Islet of Langerhans (tissue), 1 donor: ENCODE measurements around the gene FABP7.
A peak's percentile ranks its signal among the peaks of the same experiment; 100 is the strongest.
"Not testable (repeated sequence)": the region's sequence is repeated elsewhere in the genome, so short reads cannot be mapped to it uniquely, and the experiment has no call there.

Source experiments
- FAIRE-seq: peaks from one replicate; lab custom pipeline; 2011; peaks lifted over from hg19 to GRCh38; lab: Jason Lieb, UNC

FABP7 gene

DNA sequence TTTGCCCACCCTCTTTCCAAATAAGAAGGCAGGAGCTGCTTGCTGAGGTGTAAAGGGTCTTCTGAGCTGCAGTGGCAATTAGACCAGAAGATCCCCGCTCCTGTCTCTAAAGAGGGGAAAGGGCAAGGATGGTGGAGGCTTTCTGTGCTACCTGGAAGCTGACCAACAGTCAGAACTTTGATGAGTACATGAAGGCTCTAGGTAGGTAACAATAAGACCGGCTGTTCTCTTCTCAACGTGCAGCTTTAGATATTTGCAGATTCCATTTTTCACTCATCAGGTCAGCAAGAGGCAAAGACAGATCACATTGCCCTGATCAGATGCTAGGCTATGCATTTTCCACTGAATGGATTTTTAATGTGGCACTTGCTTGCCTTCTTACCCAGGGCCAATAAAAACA, at the start of gene FABP7:
Gene FABP7, plus strand, starts transcription at position 50 of the 400 bp plus-strand sequence. Its CDS starts 79 bp downstream, at position 129.
- FAIRE-seq = no peak

GRCh38 chr6:122730334-122730733, 49.2 kb upstream of the FABP7 start:
- FAIRE-seq = no peak

GRCh38 chr6:122730775-122731386, 48.6 kb upstream of the FABP7 start:
- peak; percentile 97 for FAIRE-seq

DNA sequence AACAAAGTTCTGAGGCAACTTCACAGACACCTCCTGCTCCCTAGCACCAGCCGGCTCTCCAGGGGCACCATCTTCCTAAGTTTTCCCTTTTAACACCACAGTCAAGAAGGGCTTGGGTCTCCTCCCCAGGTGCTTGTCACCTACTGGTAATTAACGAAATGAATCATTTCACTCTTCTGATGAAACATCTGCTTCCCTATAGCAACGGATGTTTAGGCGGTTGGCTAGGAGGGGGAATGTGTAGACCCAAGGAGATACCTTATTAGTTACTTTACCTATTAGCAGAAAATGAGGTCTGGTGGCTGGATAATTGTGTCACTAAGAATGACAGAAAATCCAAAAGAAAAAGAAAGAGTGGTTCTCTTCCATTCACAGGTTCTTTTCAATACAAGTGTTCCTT, 46.3 kb upstream of the FABP7 start:
- FAIRE-seq = no peak

DNA sequence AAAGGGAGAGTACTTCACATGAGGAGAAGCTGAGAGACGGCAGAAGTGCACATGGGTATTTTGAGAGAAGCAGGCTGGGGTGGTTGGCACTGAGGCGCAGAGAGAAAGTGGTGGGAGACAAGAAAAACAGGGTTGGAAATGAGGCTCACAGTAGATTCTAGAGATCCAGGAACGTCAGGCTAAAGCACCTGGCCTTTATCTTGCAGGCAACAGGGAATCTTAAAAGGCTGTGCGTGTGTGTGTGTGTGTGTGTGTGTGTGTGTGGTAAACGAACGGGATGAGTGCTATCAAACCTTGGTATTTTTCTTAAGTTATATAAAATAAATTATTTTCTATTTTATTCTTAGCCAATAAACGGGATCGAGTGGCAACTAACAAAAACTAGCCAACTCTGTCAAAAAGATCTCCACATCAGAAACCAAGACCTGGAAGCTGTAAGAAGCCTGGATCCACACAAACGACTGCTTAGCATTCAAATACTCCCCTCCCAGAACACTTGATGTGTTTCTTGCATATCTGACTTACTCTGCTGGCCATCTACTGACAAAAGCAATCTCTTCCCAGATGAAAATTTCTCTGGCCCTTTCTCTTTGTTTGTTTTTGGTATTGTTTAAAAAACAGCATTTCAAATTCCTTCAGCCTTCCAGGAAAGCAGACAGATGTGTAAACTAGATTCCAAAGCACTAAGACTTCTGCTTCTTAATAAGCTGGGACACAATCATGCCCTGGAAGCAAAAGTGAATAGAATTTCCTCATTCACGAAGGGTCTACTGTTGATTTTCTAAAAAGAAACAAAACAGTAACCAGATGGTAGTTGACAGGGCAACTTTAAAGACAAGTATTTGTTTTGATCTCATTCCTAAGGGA, 44.8 kb upstream of the FABP7 start:
- FAIRE-seq = no peak

DNA sequence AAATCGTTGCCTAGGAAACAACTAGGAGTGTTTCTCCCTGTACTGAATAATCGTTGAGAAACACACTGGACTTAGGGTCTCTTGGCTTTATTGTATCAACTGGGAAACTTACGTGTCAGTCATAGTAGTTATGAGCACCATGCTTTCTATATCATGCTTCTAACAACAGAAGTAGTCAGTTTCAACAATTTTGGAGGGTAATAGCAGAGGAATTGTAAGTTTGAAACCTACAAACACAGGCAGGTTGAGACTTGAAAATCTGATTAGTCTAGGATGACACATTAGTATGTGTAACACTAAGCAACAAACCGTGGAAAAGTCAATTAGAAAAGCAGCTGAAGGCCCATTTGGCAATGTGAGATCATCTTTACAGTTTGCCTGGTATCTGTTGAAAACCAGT, 43.9 kb upstream of the FABP7 start:
- no peak for FAIRE-seq

- FAIRE-seq = peak; percentile 65
These were observed 43.4 kb upstream of the FABP7 start for GRCh38 chr6:122736163-122736562.

DNA sequence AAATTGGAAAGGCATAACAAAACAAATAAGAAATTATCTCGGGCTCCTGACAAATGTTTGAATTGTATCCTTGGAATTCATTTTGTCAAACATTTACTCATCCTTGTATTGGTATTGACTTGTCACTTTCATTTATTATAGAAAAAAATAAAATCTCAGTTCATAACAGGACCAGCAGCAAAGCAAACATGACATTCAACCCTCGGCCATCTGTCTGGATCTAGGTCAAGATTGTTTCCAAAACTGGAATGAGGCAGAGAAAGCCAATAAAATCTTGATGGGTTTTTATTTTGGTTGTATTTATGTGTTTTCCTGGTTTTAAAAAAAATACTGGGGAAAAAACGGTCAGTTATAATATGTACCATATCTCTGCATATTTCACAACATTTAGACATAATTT, 42.9 kb upstream of the FABP7 start:
- FAIRE-seq = no peak

- FAIRE-seq = no peak
These were observed 39.4 kb upstream of the FABP7 start for GRCh38 chr6:122740091-122740490.

GRCh38 chr6:122740936-122741335, 38.6 kb upstream of the FABP7 start:
- FAIRE-seq = no peak

DNA sequence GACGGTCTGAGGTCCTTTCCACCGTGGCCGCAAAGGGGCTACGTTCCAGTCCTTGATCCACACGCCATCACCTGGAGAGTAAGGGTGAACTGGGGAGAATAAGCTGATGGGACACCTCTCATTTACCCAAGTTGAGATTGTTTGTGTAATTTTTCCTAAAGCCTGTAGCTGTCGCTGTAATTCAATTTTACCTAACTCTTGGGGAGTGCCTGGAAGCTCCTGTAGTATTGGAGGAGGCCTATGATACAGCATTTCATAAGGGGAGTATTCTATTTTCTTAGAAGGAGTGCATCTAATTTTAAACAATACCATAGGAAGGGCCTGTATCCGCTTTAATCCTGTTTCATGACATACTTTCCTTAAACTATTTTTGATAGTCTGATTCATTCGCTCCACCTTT, 35.3 kb upstream of the FABP7 start:
- not testable (repeated sequence) for FAIRE-seq

DNA sequence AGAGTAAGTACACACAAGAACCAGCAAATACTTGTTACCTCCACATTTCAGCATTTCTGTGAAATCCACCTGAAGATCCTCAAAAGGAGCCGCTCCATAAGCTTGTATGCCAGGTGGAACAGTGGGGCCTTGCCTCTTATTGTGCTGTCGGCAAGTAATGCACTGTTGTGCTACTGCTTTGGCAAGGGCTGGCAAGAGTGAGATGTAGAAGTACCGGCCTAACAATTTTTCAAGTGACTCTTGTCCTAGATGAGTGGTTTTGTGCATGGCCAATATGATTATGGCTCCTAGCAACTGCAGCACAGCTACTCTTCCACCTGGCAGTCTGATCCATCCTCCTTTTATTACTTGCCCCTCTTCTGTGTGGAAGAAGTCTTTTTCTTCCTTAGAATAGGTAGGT, 34.7 kb upstream of the FABP7 start:
- not testable (repeated sequence) for FAIRE-seq

DNA sequence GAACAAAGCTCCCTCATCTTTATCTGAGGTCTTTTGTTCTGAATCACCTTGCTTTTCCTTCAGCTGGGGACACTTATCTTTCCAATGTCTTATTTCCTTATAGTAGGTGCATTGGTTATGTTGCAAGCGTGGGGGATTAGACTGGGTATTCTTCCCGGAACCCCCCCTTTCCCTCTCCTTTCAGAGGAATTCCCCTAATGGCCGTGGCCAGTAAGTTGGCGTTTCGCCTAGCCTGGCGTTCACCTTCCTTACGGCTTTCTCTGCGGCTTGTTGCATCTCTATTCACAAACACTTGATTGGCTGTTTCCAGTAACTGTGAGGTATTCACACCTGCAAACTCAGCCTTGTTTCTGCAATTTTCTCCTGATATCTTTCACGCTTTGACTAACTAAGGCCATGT, 32.8 kb upstream of the FABP7 start:
- no peak for FAIRE-seq

- FAIRE-seq = no peak
These were observed 31.9 kb upstream of the FABP7 start for GRCh38 chr6:122747573-122747972.

DNA sequence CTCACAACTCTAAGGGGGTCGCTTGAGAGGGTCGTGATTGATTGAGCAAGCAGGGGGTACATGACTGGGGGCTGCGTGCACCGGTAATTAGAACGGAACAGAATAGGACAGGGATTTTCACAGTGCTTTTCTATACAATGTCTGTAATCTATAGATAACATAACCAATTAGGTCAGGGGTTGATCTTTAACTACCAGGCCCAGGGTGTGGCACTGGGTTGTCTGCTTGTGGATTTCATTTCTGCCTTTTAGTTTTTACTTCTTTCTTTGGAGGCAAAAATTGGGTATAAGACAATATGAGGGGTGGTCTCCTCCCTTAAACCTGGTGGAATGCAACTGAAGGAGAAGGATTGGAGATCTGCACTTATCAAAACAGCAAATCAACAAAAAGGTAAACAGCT, 30.6 kb upstream of the FABP7 start:
- FAIRE-seq = not testable (repeated sequence)

DNA sequence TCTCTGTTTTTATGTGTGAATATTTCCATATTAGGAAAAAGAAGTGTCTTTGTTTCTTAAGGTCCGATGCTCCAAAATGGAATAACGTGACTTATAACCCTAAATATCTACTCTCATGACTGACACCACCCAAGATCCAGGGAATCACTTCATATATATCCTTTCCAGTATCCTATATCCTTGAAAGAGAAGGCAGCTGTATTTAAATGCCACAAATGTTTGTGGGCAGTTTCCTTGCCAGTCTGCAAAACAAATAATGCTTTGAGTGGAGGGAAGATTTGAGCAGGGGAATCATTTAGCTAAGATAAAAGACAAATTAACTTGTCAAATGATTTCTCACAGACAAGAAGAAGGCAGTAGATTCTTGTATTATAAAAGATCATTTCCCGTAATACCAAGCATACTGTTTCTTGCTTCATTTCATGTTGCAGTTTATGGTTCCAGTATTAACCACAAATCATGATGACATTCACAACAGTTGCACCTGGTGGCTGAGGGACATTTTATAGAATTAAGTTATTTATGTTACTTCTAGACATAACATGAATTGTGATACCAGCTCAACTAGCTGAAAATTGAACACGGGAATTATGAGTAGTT, 30.0 kb upstream of the FABP7 start:
- FAIRE-seq = no peak

- FAIRE-seq = no peak
These were observed 28.2 kb upstream of the FABP7 start for GRCh38 chr6:122751326-122751725.

GRCh38 chr6:122752459-122752858, 27.1 kb upstream of the FABP7 start:
- FAIRE-seq = no peak

- no peak for FAIRE-seq
These were observed 26.4 kb upstream of the FABP7 start for GRCh38 chr6:122753000-122753687.

DNA sequence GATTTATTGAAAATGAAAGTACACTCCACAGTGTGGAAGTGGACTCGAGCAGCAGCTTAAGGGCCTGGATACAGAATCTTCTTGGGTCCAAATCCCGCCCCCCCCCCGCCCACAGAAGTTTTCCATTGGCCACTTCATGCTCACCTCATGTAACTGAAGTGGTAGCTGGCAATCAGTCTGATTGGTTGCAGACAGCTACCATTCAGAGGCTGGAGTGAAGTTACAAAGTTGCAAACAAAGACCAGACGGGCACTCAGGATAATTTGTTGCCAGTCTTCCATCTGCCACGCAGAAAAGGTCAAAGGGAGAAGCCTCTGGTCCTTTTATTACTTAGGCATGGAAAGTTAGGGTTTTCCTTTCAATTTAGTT, 25.8 kb upstream of the FABP7 start:
- no peak for FAIRE-seq

DNA sequence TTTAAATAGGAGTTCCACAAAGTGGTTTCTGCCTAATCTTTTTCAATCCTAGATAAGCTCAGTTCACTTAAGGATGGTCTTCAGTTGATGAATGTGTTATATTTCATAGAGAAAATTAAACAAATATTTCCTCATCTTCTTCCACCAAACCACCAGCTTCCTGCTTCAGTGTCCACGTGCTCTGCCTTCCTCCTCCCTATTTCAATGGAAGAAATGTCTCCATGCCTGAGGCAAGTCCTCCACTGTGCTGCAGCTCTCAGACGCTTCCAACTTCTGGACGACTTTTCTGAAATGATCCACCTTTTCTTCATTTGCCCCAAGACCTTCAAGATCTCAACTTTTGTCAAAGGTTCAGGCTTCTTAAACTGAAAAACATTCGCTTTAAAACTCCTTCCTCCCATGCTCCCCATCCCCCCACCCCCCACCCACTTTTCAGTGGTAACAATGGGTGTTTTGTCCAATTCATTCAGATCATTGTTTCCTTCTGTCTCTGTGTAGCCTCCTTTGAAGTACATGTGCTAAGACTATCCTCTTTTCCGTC, 25.3 kb upstream of the FABP7 start:
- FAIRE-seq = no peak

GRCh38 chr6:122755901-122756300, 23.6 kb upstream of the FABP7 start:
- FAIRE-seq = no peak

- no peak for FAIRE-seq
These were observed 20.6 kb upstream of the FABP7 start for GRCh38 chr6:122758927-122759334.
